Hematopoietic multipotent progenitor cell treated with erythropoietin and hydrocortisone succinate and interleukin-3 and kit ligand, for 15 days (in vitro differentiated cells): ENCODE measurements around the gene RPUSD3.

Source experiments
- DNase-seq: peaks from one replicate; pipeline ENCODE4 v3.0.0-alpha.2; 2015; ENCODE audit warnings: low spot score

The RPUSD3 gene

DNA sequence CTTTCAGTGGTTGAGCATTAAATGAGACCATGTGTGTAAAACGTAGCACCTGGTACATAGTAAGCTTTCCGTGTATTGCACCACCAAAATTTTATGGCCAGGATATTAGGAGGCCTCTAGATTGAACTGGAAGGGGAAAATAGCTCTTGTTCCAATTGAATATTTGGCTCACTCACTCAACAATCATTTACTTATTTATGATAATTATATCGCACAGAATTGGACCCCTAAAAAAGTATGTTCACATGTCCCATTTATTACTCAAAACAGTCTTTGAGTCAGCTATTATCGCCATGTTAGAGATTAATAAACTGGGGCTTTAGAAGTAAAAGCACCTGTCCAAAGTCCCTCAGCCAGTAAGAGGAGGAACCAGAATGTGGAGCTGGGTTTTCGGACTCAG lies 38.8 kb downstream of the RPUSD3 start:
- DNase-seq: no peak

DNA sequence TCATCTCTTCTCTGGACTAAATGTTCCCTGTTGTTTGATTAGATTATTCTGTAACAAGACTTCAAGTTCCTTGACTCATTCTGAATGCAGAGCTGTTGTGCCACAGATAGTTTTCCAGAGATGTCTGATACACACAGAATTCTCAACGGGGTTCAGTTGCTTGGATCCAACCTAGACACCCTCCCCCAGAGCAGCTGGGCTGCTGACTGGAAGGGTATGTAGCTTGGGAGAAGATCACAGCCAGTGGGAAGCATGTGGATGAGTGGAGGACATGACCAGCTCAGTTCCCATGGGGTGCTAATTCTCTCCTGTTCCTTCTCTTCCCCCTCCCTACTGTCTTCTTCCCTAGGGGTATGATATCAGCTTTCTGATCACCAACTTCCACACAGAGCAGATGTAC lies 40.3 kb downstream of the RPUSD3 start:
- DNase-seq: no peak

DNA sequence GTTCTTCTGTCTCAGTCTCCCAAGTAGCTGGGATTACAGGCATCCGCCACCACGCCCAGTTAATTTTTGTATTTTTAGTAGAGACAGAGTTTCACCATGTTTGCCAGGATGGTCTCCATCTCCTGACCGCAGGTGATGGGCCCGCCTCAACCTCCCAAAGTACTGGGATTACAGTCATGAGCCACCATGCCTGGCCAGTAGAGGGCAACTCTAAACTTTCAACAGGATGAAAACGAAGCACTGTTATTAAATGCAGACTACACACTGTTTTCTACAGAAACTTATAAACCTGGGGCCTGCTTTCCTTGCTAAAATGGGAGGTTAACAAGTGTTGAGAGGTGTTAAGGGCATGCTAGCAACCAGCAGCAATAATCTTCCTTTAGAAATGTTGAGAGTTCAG lies 43.3 kb downstream of the RPUSD3 start:
- DNase-seq: no peak

DNA sequence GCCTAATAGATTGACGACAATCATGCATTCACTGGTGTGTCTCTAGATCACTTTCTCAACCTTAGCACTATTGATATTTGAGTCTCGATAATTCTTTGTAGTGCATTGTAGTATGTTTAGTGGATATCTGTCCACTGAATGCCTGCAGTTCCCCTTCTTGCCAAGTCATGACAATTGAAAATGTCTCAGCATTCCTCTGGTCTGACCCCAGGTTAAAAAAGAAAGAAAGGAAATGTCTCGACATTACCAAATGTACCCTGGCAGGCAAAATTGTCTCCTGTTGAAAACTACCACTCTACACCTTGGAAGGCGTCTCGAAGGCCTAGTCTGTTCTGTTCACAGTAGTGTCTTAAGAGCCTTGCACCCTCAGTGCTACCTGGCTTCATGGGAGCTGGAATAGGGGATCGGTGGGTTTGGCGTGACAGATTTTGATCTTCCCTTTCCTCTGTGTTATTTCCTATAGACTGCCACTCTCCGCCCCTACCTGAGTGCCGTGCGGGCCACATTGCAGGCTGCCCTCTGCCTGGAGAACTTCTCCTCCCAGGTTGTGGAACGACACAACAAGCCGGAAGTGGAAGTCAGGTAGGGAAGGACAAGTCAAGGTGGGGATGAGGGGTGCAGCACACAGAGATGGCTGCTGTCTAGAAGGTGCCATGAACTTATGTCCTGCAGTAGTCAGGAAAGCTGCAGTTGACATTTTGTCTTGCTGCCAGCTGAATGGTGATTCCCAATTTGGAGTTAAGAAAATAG lies 46.4 kb downstream of the RPUSD3 start:
- no peak for DNase-seq

DNA sequence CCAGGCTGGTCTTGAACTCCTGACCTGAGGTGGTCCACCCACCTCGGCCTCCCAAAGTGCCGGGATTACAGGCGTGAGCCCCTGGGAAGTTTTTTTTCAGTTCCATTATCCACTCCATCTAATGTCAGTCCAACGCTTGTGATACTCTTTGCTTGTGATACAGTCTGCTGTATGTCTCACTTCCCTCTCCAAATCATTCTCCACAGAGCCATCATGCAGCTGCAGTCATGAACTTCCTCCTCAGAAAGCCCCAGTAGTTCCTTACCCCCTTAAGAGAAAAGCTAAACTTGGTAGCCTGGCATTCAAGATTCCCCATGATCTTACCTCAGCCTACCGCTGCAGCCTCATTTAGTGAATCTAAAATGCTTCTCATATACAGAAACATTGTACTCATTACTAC lies 48.6 kb downstream of the RPUSD3 start:
- no peak for DNase-seq

DNA sequence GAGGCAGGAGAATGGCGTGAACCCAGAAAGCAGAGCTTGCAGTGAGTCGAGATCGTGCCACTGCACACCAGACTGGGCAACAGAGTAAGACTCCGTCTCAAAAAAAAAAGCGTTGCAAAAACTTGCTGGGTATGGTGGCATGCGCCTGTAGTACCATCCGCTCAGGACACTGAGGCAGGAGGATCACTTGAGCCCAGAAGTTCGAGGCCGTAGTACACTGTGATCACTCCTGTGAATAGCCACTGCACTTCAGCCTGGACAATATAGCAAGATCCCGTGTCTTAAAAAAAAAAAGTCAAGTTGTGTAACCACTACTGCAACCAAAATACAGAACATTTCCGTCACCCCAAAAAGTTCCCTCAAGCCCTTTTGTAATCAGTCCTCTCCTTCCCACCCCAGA lies 49.4 kb downstream of the RPUSD3 start:
- no peak for DNase-seq

DNA sequence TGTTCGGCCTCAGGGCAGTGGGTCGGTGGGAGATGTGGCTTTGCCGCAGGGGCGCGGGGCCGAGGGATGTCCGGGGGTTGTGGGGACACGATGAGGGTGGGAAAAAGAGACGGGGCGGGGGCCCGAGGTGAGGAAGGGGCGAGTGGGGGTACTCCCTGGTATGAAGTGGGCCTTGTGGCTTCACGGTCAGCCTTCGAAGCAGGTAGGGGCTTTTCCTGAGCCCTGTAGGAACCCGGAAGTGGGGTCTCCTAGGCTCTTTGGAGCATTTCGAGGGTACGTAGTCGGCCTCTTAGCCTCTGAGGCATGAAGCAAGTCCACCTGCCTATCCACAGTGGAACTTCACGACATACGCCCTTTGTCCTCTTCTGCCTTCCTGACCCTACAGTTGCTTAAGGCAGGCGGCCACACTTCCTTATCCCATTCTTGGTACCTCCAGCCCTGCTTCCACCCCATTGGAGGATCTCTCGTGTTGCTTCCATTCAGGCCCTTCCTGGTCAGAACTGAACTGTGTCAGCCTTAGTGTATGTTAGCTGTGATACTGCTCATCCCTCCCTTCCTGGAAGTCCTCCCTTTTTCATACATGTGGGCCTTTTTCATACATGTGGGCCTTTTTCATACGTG lies 50.5 kb downstream of the RPUSD3 start:
- peak; percentile 37 for DNase-seq

DNA sequence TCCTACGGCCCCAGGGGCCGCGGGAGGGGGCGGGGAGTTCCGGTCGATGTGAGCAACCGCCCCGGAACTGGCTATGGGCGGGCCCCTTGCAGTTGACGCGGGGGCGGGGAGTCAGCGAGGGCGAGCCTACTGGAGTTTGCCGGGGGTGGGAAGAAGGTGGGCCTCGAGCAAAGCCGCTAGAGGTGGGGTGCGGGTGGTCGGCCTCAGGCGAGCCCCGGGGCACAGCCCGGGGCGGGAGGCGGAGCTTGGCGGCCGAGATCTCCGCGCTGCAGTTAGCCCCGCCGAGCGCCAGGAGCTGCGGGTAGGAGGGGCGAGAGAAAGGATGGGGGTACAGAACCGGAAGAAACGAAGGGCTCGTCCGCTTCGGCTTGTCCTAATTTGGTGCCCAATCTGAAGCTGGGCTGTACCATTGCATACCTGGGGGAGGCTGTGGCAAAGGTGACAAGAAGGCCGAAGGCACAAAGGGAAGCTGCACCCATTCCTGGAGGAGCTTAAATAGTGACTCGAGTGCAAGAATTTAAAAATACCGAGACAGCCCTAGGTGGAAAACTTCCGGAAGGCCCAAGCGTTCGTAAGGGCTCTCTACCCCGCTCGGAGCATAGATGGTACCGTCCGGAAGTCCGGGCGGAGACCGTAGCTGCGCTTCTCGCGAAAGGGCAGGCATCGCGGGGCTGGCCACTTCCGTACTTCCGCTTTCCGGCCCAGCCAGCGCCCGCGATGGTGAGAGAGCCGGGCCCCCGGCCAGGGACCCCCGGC lies 51.2 kb downstream of the RPUSD3 start, which contains the start of the genes ARPC4 and TADA3:
TSS of gene ARPC4 (plus strand) at position 678 of the 756 bp plus-strand sequence. CDS start at position 718, 40 bp downstream.
TSS of gene TADA3 (minus strand) at position 69 of the 756 bp plus-strand sequence. CDS start 1,007 bp downstream, outside the sequence.
- peak; percentile 95 for DNase-seq

DNA sequence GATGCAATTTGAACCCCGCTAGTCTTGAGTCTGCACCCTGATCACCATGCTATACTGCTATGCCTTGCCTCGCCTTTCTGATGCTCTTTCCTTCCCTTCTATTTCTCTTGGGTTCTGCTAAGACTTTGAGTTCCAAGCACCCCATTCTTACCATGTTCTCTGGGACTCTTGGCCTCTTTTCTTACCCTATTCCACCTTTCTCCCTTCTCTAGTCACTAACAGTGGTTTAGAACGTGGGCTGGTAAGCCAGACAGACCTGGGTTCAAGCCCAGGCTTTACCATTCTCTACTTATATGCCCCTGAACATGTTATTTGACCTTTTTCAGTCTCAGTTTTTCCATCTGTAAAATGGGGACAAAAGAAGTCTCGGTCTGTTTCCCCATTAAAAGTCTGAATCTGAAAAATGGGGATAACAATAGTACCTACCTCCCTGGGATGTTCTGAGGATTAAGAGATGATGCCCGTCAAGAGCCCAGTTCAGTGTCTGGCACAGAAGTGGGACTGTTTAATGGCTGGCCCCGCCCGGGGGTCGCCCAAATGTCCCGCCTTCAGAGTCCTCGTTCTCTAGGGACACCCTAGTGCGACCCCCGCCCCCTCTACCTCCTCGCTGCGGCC lies 51.9 kb downstream of the RPUSD3 start:
- DNase-seq: no peak

DNA sequence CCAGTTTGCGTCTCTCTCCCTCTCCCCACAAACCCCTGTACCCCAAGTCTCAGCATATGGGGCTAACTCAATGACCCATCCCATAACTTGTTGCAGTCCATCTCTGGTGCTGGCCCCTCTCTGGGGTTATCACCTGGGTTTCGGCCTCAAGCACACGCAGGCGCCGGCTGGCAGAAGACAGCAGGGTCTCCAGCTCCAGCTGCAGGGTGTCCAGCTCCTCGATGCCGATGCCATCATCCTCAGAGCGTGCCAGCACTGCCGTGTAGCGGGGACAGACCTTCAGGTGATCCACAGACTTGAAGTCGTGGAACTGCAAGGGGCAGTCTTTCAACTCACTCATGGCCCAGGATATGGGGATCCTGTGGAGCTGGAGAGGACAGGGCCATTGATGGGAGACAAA lies 52.7 kb downstream of the RPUSD3 start:
- DNase-seq: no peak
